NCI-H510A (cell line): ENCODE data around the gene POLR2I.
"Not testable (repeated sequence)": the region's sequence is repeated elsewhere in the genome, so short reads cannot be mapped to it uniquely, and the experiment has no call there.

Experiments used
- DNase-seq: peaks from one replicate; lab custom pipeline; 2025; lab: John Stamatoyannopoulos, UW

The POLR2I gene

DNA sequence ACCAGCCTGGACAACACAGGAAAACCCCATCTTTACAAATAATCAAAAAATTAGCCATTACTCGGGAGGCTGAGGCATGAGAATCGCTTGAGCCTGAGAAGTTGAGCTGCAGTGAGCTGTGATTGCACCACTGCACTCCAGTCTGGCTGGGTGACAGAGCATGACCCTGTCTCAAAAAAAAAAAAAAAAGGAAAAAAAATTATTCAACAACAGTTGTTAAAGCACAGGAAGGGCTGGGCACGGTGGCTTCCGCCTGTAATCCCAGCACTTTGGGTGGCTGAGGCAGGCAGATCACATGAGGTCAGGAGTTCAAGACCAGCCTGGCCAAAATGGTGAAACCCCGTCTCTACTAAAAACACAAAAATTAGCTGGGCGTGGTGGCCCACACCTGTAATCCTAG lies 16.5 kb upstream of the POLR2I start:
- not testable (repeated sequence) for DNase-seq

DNA sequence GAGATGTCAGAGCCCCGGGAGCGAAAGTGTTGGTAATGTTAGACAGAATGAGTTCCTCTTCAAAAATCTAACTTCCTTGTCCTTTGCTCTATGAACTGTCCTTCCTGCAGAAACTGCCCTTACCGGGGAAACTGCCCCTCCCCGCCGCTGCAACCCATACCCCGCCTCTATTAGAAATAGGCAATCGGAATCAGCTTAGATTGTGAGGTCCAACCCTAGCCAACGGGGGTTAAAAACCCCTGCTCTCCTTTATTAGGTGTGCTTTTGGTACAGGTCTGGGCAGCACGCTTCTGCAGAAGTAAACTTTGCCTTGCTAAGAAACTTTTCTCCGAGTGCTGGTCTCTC lies 13.7 kb upstream of the POLR2I start:
- DNase-seq: no peak

DNA sequence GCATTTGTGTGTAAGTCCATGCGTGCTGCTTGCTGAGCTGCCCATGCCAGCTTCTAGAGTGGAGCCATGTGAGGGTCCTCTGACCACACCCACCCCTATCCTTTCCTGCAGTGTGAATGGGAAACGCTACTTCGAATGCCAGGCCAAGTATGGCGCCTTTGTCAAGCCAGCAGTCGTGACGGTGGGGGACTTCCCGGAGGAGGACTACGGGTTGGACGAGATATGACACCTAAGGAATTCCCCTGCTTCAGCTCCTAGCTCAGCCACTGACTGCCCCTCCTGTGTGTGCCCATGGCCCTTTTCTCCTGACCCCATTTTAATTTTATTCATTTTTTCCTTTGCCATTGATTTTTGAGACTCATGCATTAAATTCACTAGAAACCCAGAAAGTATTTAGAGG lies 10.9 kb upstream of the POLR2I start:
- no peak for DNase-seq

DNA sequence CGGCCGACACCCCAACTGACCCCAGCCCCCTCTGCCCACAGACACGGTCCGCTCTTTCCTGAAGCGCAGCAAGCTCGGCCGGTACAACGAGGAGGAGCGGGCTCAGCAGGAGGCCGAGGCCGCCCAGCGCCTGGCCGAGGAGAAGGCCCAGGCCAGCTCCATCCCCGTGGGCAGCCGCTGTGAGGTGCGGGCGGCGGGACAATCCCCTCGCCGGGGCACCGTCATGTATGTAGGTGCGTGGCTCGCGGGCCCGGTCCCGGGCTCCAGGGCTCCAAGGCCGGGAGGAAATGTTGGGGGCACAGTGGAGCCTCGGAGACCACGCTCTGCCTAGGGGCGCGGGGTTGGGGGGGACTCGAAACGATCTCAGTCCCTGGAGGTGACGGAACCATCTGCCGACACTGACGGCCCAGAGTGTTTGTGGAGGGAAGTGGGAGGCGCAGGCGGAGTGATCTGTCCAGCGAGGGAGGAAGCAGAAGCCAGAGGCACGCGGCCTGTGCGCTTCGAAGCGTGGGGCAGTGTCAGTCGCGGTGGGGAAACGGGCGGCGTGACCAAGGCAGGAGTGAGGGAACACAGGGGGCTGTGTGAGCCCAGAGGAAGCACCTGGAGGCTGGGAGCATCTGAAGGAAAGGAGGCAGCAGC lies 6.9 kb upstream of the POLR2I start:
- DNase-seq: no peak

DNA sequence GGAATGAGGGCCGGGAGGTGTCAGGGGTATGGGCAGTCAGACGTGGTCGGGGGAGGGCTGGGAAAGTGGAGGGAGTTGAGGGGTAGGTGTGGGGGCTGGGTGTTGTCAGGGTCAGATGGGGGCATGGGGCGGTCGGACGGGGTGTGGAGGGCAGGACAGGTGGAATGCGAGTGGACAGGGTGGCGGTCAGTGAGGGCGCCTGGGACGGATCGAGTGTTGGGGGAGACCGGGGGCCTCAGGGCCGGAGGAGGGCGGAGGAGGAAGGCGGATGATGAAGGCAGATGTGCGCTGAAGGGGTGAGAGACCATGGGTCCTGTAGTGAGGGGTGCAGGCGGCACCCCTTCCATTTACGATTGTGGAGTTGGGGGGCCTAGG lies 6.3 kb upstream of the POLR2I start:
- no peak for DNase-seq

DNA sequence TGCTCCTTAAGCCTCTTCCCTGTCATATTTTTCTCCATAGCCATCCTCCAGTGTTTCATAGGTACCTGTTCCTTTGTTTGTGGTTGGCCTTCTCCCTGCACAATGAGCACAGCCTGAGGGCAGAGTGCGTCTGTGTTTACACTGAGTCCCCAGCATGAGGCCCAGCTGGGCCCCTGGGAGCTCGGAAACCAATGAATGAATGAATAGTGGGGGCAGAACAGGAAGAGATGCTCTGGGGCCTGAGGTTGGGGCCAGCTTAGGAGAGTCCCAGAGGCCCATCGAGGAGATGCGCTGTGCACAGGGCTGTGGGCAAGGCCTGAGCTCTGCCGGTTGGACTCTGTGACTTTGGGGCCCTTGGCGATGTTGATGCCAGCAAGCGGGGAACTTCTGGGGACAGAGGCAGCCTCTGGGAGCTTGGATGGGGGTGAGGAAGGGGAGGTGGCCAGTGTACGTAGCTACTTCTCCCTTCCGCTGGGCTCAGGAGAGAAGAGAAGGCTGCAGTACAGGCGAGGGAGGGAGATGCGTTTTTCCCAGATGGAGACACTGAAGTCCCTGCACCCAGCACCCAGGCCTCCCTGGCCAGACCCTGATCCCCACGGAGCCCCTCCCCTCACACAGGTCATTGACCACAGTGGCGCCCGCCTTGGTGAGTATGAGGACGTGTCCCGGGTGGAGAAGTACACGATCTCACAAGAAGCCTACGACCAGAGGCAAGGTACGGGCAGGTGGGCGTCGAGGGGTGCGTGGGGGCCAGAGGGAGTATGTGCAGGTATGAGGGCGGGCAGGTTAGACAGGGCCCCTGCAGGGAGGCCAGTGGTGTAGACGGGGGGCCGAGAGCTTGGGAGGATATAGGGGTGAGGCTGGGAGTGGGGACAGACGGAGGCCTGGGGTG lies 5.7 kb upstream of the POLR2I start:
- no peak for DNase-seq

DNA sequence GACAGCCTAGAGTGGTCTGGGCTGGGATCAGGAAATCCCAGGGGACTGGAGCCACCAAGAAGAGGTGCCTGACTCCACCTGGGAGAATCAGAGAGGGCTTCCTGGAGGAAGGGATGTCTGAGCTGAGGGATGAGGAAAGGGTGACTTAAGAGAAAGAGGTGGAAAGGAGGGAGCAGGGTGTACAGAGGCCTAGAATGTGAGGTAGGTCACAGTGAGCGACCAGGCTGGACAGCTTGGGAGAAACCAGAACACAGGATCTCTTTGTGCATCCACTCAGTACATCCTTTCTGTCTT lies 1.6 kb upstream of the POLR2I start:
- DNase-seq: no peak

DNA sequence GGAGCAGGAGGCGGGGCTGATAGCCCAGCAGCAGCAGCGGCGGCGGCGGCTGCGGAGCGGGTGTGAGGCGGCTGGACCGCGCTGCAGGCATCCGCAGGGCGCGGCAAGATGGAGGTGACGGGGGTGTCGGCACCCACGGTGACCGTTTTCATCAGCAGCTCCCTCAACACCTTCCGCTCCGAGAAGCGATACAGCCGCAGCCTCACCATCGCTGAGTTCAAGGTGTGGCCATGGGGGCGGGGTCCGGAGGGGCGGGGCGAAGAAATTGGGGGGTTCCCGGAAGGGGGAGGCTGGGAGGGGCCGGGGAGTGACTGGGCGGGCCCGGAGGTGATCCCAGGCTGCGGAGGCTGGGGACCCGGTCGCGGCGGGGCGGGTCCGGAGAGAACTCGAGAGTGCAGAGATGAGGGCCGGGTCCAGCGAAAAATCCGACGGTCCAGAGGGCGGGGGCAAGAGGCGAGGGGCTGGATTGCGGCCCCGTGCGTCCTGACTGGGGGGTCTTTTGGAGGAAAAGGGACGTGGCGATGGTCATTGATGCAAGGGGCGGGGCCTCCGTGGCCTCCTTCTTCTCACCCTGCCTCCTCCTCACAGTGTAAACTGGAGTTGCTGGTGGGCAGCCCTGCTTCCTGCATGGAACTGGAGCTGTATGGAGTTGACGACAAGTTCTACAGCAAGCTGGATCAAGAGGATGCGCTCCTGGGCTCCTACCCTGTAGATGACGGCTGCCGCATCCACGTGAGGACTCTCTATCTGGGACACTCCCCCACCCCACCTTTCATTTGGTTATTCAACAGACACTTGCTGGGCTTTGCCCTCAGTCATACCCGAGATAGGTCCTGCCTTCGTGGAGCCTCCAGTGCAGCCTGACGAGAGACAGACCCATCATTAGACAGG lies 1.0 kb upstream of the POLR2I start, which contains the start of gene TBCB:
TBCB (plus strand) TSS at position 16 of the 891 bp plus-strand sequence; CDS start at position 109, 93 bp downstream.
- peak; percentile 73 for DNase-seq

DNA sequence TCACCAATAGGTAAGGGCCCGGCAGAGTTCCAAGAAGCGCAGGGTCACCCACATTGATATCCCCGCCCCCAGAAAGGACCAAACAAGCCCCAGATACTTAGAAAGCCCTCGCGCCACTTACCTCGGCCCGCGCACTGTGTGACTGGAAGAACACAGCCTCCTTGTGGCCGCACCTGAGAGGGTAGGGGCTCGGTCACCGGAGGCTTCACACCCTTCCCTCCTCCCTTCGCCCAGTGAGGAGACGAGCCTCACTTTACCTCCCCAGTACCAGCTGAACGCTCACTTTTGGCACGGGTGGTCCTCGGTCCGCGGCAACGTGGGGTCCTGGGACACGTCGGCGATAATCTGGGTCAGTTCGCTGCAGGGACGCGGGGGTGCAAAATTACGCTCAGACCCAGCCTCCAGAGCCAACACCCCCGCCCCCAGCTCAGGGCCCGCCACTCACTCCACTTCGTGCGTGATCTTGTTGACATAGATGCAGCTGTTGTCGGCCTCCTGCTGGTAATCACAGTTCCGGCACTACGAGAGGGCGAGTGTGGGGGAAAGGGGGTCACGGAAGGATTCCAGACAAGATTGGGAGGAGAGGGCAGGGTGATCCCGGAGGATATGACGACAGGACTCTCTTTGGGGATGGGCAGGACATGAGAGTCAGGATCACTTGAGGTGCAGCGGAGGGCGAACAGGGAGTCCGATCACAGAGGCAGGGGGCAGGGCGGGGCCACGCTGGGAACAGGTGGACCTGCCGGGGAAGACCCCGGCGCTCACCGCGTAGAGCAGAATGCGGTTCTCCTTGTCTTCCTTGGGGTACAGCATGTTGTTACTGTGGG lies 568 bp downstream of the POLR2I start:
- peak; percentile 50 for DNase-seq

DNA sequence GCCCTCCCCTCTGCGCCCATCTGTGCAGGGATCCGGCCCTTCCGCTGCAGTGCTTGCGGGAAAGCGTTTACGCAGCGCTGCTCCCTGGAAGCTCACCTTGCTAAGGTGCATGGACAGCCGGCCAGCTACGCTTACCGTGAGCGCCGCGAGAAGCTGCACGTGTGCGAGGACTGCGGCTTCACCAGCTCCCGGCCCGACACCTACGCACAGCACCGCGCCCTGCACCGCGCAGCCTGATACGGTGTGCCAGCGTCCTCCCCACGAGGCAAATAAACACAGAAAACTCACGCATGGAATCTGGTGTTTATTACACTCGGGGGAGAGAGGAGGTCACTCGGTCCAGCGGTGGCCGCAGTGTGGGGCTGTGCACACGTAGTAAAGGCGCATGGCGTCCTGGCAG lies 1.2 kb downstream of the POLR2I start:
- DNase-seq: no peak

DNA sequence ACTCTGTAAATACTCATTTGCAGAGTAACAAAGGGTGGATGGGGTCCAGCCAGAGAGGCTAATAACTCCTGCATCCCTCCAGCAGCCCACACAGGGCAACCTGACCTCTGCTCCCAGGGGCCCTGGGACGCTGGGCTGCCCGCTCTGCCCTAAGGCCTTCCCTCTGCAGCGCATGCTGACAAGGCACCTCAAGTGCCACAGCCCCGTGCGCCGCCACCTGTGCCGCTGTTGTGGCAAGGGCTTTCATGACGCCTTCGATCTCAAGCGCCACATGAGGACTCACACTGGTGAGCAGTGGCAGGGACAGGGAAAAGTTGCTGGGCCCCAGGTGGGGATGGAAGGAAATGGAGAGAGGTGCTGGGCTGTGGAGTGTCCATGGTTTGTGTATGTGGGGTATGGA lies 2.0 kb downstream of the POLR2I start:
- DNase-seq: no peak

DNA sequence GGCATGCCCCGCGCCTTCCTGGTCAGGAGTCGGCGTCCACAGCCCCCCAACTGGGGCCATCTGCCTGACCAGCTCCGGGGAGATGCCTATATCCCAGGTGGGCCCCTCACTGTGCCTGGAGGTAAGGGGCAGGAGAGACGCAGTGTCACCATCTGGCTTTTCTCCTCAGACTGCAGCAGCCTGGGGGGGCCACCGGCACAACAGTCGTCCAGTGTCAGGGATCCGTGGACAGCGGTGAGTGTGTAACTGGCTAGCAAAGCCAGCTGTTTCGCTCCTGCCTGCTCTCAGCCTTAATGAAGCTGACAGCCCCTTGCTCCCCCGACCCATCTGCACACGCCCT lies 3.5 kb downstream of the POLR2I start:
- no peak for DNase-seq

DNA sequence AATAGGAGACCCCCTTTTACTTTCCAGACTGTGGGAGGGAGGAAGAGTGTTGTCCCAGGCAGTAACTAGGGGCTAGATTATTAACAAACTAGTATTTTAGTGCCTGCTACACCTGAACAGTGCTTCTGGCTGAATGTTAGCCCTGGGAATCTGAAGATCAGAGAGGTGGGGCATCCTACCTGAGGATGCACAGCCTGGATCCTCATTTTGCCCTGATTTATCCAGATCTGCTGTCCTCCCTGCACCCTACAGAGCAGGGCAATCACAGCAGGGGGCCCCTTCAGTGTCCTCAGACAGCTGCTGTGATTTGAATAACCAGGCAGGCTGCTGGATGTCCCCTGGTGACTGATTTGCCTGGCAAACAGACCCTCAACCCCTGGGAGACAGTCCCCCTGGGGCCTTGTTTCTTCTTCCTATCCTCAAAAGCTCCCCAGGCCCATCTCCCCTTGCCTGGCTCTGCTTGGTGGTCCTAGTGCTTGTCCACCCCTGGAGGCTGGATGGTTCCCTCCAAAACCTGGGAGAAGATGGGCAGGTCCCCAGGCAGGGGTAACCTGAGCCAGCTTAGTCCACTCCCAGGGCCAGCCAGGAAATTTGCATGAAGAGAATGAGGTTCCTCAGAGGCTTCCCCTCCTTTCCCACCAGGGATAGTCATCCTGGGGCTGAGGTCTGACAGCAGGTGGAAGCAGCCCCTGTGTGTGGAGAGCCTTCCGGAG lies 4.0 kb downstream of the POLR2I start, which contains the start of gene OVOL3:
OVOL3 (plus strand) TSS at position 657 of the 713 bp plus-strand sequence. CDS start 60 bp downstream, outside the sequence.
- no peak for DNase-seq

DNA sequence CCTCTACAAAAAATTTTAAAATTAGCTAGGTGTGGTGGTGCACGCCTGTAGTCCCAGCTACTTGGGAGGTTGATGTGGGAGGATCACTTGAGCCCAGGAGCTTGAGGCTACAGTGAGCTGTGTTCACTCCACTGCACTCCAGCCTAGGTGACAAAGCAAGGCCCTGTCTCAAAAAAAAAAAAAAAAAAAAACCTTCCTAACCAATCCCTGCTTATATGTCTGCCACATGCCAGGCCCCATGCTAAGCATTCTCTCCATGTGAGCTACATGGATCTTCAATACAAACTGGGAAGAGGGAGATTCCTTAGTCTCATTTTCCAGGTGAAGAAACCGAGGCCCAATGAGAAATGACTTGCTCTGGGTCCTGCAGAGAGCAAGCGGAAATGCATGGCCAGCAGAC lies 6.0 kb downstream of the POLR2I start:
- DNase-seq: no peak

DNA sequence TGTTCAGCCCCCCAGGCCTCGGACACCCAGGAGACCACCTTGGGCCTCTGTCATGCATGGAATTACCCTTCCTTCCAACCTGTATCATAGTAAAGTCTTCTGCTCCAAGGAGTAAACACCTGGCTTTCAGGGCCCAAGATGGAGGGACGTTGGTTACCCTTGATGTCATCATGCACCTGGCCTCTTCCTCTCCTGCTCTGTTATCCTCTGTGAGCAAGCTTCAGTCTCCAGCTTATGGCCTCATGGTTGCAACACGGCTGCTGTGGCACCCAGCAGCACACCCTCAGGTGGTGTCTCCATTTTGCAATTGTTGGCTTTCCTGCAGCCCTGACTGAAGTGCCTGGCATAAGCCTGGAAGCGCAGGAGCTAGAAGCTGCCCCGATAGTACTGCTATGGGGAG lies 7.7 kb downstream of the POLR2I start:
- no peak for DNase-seq

DNA sequence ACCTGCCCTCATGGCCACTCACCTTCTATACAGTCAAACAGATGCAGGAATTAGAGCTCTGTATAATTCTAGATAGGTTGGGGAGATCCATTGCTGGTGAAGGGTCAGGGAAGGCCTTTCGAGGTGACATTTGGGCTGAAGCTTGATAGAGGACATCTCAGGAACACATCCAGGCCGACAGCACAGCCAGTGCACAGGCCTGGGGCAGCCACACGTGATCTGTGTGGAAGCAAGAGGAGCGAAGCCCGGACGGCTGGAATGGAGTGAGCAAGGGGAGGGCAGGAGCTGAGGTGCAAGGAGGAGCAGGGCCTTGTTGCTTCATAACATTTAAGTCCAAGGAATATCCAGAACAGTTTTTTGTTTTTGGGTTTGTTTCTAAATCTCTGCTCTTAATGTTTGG lies 8.2 kb downstream of the POLR2I start:
- DNase-seq: no peak

DNA sequence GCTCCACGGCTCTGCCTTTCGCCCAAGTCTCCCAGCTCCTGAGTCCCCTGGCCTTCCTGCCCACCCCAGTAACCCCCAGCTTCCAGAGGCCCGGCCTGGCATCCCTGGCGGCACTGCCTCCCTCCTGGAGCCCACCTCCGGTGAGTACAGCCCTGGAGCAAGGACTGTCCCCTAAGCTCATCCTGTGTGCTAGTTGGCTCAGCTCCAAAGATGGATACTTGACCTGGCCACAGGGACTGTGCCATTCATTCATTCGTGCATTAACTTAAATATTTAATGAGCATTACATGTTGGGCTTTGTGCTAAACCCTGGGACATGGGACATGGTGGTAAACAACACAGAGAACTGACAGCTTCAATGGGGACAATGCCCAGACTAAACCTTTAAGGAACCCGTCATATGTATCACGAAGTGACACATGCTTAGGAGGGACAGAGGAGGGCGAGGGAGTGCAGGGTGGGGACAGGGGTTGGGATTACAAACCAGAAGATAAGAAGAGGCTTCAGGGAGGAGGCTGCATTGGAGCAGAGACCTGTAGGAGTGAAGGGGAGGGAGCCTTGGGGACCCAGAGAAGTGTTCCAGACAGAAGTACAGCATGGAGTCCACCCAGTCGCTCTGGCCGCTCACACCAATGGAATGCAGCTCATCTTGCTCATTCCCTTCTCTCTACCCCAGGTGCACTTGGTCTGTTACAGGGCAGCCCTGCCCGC lies 10.7 kb downstream of the POLR2I start:
- no peak for DNase-seq

DNA sequence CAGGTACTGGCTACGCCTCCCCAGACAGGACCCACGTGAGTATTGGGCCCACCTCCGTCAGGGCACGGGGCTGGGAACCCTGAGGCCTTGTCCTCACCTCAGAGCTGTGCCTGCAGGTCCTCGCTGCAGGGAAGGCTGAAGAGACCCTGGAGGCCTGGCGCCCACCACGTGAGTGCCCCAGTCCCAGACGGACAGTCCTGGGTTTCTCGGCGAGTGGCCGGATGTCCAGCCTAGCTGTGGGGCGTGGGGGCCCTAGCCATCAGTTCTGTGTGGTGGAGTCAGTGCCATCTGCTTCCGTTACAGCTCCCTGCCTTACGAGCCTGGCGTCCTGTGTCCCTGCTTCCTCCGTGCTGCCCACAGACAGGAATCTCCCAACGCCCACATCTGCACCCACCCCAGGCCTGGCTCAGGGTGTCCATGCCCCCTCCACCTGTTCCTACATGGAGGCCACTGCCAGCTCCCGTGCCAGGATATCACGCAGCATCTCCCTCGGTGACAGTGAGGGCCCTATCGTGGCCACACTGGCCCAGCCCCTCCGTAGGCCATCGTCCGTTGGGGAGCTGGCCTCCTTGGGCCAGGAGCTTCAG lies 11.5 kb downstream of the POLR2I start:
- DNase-seq: no peak

DNA sequence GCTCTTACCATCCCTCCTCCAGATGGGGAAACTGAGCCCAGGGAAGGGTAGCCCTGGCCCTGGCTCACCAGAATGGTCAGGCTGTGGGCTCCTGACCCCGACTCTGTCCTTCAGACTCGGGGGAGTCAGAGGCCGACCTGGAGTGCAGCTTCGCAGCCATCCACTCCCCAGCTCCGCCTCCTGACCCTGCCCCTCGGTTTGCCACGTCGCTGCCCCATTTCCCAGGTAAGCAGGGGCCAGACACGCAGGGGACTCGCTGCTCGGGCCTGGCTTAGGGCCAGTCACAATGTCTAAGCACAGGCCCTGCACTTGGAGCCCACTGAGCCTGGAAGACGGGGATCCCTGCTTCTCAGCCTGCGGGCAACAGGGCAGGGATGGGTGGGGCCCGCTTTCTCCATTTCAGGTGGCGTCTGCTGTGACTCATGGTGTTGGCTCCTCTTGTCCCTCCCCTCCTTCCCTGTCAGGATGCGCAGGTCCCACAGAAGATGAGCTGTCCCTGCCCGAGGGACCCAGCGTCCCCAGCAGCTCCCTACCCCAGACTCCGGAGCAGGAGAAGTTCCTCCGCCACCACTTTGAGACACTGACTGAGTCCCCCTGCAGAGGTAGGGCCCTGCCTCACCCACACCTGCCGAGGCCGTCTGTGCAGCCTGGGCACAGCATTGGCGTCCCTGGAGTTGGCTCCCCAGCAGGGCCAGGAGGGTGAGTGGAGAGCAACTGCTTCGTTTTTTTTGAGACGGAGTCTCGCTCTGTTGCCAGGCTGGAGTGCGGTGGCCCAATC lies 12.9 kb downstream of the POLR2I start:
- DNase-seq: no peak
